Measurements from ENCODE around the gene SLC17A7.

SLC17A7 gene

DNA sequence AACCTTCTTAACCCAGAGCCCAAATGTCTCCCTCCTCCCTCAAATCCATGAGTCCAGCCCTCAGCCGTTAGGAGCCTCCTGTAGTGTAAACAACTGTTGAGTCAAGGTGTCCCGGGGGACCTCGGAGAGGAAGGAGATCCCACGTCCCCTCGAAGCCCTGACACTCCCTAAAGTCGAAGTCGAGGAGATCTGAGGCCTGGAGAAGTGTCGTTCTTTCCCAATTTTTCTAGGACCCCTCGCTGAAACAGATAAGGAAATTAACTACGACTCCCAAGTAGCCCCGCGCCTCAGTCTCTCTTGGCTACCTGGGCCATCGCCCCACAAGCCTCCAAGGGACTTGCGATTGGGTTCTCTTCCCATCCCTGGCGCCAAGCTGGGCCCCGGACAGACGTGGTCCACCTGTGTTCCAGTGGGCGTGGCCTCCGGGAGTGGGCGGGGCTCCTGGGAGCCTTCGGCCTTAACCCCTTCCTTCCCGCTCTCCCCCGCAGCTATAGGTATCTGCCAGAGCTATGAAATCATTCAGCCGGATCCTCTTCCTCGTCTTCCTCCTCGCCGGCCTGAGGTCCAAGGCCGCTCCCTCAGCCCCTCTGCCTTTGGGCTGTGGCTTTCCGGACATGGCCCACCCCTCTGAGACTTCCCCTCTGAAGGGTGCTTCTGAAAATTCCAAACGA lies 15.3 kb downstream of the SLC17A7 start:
- DNase-seq: no peak

GRCh38 chr19:49425178-49425577 lies 16.1 kb downstream of the SLC17A7 start, which contains the start of gene GFY:
Gene GFY (plus strand): TSS chr19:49425388. CDS start chr19:49426431, 1,043 bp downstream.
- DNase-seq: no peak

- no peak for DNase-seq
Observed at GRCh38 chr19:49423985-49424303, 17.4 kb downstream of the SLC17A7 start.

DNA sequence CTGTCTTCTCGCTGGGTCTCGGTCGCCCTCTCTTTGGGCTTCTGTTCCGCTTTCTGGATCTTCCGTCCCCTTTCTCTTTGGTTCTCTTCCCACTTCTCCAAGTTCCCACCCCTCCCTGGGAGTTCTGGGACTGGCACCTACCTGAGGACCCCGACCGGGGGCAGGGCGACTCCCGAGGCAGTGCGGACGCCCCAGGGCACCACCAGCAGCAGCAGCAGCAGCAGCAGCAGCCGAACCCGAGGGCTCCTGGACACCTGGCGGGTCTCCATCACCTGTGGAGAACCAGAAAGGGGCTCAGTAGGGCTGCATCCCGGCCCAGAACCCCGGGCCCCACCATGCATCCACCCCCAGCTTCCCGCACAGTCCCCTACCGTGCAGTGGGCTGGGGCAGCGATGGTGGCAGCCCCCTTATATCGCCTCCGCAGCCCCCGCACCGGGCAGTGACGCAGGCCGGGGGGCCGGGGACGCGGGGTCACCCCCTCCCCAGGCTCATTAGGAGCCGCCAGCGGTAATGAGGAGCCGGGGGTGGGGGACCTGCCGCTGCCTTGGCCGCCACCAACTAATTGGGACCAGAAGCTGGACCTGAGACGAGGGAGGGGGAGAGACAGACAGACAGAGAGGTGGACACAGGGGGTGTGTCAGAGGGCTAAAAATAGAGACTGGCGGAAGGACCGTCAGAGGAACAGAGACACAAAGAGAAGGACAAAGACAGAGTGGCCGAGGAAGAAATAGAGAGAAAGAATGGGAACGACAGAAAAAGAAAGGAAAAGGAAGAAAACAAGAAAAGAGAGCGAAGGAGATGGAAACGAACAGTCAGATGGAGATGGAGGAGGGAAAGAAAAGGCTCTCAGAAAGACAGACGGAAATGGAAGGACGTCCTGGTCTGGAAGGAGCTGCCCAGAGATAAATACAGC lies 18.0 kb downstream of the SLC17A7 start, which contains the start of gene PTH2:
PTH2 (minus strand) TSS at position 371 of the 914 bp plus-strand sequence; CDS start at position 269, 102 bp downstream.
- DNase-seq: no peak

GRCh38 chr19:49422407-49423070 lies 18.8 kb downstream of the SLC17A7 start:
- no peak for DNase-seq

DNA sequence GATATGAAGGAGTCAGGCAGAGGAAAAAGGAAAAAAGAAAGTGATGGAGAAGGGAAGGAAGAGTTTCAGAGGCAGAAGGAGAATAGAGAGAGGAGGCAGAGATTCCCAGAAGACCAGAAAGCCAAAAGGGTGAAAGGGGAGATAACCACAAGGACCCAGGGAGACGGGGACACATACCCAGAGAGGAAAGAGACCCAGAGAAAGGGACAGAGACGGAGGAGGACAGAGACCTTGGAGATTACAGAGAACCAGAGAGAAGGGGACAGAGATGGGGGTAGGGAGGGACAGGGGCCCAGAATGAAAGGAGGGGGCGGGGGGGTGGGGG lies 19.5 kb downstream of the SLC17A7 start:
- DNase-seq: no peak

- peak; percentile 69 for DNase-seq
Observed at GRCh38 chr19:49421039-49421877, 20.1 kb downstream of the SLC17A7 start.

DNA sequence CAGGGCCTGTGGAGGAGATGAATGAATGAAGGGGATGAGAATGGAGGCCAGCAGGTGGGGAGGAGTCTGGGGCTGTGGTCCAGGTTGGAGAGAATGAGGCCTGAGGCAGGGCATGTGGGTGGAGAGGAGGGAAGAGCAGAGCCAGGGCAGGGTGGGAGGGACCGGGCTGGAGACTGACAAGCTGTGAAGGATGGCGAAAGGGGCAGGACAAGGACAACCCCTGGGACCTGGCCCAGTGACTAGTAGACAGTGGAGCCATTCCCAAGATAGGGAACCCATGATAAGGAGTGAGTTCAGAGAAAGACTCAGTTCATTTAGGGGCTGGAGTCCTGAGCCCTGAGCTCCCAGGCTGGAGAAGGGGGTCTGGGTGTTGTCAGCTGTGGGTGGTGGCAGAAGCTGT lies 21.1 kb downstream of the SLC17A7 start:
- DNase-seq: no peak

DNA sequence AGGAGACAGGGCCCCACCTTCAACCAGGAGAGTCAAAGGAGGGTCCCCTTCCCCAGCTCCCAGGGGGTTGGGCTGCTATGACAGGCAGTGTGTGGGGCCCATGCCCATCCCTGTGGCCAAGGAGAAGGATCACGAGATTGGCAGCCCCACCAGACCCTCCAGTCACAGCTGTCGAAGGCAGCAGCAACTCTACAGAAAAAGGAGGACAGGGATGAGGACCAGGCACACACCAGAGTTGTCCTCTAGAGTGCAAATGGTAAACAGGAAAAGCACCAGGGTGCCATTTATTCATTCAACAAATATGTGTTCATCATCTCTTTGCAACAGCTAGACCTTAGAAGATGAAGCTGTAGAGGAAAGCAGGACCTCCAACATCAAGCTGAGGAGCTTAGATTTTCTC lies 22.2 kb downstream of the SLC17A7 start:
- DNase-seq: no peak

- no peak for DNase-seq
Observed at GRCh38 chr19:49418511-49418910, 22.8 kb downstream of the SLC17A7 start.

- no peak for DNase-seq
Observed at GRCh38 chr19:49417088-49417487, 24.2 kb downstream of the SLC17A7 start.

- no peak for DNase-seq
Observed at GRCh38 chr19:49415810-49416200, 25.5 kb downstream of the SLC17A7 start.

- DNase-seq: no peak
Observed at GRCh38 chr19:49415102-49415809, 26.1 kb downstream of the SLC17A7 start.

GRCh38 chr19:49414256-49414655 lies 27.1 kb downstream of the SLC17A7 start:
- no peak for DNase-seq

DNA sequence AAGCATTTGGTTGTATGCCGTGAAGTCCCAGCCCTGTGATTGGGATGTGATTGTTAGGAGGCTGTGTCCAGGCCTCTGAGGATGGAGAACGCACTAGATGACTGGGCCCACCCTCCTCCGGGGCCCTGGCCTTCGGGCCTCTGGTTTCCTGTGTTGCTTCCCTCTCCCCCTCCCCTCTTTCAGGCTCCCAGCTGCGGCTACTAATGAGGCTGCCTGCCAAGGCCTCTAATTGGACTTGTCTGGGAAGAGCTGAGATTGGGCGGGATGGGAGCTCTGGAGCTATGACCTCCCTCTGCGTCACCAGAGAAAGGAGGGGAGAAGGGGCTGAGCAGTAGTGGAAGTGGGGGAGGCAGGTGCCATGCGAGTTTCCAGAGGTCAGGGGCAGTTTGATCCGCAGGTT lies 28.0 kb downstream of the SLC17A7 start:
- DNase-seq: no peak

- DNase-seq: no peak
Observed at GRCh38 chr19:49411681-49412326, 29.5 kb downstream of the SLC17A7 start.

DNA sequence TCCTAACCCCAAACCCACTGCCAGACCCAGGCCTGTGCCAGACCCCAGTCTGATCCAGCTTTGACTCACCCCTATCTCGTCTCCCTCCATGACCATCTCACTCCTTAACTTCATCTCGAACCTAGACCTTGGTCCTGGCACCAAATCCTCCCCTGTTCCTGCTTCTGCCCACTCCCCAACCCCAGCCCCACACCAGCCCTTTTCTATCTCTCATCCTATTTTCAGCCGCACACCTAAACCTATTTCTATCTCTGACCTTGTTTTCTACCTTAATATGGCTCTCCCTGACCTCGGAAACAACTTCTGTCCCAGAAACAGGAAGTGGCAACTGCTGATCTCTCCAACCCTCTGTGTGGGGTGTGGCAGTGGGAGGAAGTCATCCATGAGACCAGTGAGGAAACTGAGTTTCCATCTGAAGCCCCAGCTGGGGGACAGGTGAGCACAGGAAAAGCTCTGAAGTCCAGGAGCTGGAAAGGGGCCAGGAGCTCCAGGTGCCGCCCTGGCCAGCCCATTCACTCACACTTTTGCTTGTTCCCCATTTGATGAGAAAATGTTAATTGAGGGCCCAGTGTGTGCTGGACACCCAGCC lies 31.8 kb downstream of the SLC17A7 start:
- DNase-seq: no peak

- no peak for DNase-seq
Observed at GRCh38 chr19:49408816-49409440, 32.4 kb downstream of the SLC17A7 start.

GRCh38 chr19:49407482-49408015 lies 33.8 kb downstream of the SLC17A7 start:
- DNase-seq: no peak

GRCh38 chr19:49407079-49407478 lies 34.2 kb downstream of the SLC17A7 start:
- no peak for DNase-seq

Measured in right forelimb (tissue), 1 donor.